HG02870 (cell line): ENCODE measurements around the gene FPR2.

Source experiments
- ATAC-seq: cut with Tn5 transposase; IDR thresholded peaks from one replicate; pipeline ENCODE4 v1.9.1; 2021; ENCODE audit warnings: mild to moderate bottlenecking, moderate library complexity; ENCODE audit not compliant: unreplicated experiment

The FPR2 gene

DNA sequence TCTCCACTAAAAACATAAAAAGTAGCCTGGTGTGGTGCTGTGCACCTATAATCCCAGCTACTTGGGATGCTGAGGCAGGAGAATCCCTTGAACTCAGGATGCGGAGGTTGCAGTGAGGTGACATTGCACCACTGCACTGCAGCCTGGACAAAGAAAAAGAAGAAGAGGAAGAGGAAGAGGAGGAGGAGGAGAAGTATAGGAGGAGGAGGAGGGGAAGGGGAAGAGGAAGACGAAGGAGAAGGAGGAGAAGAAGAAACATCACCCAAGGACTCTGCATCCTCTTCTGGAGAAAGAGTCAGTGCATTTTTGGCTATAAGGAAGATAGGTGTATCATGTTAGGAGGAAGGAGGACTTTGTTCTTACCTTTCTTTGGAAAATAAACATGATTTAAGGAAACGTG lies 21.0 kb downstream of the FPR2 start:
- no peak for ATAC-seq

DNA sequence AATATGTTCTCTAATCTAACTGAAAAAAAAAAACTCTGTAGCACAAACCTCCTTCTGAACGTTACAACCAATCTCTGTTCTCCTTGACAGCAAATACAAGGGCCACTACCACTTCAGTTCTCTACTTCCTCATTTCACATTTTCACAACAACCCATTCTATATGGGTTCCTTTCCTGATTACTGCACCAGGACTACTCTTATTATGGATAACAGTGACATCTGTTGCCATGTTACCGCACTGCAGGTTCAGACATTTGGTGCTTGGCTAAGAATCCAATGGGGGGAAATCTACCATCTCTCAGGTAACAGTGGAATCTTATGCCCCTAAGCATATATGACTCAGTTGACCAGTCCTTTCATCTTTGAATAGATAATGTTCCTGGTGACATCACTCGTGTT lies 22.4 kb downstream of the FPR2 start:
- ATAC-seq, result no peak

DNA sequence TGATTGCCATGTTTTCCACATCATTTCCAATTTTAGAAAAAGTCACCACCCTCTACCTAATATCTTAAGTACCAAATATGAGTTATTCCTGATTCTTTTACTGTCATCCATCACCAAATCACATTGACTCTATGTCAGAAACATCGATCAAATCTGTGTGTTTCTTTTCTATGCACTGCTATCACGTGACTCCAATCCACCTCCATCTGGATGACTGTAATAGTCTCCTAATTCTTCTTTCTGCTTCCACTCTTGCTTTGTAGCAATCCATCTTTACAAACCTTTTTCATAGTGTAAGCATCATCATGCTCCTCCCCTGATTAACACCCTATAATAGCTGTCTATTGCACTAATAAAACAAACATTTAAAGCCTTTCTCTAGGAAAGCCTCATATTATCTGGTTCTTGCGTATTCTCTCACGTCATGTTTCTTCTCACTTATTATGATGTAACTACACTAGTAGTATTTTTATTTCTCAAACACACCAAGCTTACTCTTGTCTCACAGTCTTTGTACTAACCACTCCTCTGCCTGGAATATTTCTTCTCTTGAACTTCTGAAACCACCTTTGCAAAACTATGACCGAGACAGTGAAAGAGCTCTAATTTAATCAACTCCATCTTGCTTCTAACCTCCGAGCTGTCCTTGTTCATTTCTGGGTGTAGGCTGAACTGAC lies 23.3 kb downstream of the FPR2 start:
- ATAC-seq, result no peak

DNA sequence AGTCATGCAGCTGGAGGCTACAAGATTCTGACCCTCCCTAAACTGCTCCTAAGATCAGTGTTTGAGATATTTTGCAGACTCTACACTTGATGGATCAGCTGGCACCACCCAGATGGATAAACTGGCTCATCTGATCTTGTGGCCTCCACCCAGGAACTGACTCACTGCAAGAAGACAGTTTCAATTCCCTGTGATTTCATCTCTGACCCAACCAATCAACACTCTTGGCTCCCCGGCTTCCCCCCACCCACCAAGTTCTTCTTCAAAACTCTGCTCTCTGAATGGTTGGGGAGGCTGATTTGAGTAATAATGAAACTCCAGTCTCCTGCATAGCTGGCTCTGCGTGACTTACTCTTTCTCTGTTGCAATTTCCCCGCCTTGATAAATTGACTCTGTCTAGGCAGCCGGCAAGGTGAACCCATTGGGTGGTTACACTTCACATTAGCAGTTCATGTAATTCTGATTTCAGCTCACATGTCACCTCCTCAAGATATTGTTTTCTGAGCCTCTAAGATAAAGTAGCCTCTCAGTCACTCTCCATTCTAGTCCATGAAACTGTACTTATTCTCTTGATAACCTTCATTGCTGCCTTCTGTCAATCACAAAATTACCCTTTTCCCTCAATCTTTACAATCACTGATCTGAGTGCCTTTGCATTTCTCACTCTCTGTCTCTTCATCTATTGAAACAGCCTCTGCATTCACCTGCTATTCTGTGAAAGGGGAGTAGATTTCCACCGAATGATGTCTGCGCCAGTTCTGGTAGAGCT lies 24.1 kb downstream of the FPR2 start:
- ATAC-seq, result no peak

DNA sequence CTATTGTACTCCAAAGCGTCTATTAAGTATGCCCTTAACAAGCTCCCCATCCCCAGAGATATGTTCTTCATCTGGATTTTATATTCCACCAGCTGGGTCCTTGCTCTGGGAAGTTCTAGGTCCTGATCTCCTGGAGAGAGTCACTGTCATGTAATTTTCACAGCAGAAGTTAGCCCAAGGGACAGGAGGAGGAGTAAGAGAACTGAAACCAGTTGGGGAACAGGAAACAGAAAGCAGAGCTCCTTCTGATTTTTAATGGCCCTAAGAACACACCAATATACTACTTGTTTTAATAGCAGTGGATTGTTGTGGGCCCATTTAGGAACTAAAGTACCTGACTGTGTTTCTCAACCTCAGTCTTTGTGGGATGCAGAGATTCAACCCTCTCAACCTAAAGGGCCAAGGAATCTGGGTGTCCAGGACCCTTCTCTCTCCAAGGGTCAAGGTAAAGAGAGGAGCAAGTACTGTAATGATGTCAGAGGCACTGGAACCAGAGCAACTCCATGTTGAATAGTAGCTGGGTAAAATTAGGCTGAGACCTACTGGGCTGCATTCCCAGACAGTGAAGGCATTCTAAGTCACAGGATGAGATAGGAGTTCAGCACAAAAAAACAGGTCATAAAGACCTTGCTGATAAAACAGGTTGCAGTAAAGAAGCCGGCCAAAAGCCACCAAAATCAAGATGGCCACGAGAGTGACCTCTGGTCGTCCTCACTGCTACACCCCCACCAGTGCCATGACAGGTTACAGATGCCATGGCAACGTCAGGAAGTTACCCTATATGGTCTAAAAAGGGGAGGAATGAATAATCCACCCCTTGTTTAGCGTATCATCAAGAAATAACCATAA lies 25.9 kb downstream of the FPR2 start:
- ATAC-seq, result no peak

DNA sequence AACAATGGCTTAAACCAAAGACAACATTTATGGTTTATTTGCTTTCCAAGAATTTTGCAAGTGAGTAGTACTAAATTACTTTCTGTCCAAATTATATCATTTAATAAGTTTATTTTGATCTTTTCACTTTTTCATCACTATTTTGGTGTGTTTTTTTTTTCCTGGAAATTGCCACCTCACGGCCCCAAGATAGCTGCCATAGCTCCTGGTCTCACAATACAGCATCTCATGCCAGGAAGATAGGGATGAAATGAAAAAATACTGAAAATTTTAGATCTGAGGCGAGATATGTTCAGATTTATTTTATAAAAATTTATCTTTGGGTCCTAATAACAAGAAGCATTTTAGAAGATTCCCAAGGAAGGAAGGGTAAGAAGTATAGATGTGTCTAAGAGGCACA lies 27.0 kb downstream of the FPR2 start:
- no peak for ATAC-seq

DNA sequence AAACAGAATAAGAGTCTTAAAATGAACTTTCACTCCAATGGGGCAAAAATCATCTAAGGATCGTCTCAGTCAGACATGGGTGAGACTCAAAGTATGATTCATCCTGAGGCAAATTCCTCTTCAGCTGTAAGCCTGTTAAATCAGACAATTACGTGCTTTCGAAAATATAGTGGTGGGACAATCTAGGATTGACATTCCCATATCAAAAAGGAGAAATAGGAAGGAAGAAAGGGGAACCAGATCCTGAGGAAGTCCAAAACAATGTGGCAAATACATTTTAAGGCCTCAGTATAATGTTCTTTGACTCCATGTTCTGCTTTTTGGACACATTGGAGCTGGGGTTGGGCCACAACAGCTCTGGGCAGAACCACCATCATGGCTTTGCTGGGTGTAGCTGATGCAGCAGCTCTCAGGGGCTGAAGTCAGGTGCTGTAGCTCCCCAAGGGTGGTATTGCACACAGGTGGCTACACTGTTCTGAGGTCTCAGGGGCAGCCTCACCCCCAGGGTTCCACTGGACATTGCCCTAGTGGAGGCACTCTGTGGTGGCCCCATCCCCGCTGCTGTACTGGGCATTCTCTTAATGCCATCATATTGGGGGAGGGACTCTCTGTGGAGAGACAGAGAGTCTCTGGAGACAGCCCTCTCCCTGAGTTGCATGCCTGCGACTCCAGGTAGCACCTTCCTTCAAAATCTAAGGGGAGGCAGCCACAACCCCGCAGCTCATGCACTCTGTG lies 28.2 kb downstream of the FPR2 start:
- ATAC-seq, result no peak

DNA sequence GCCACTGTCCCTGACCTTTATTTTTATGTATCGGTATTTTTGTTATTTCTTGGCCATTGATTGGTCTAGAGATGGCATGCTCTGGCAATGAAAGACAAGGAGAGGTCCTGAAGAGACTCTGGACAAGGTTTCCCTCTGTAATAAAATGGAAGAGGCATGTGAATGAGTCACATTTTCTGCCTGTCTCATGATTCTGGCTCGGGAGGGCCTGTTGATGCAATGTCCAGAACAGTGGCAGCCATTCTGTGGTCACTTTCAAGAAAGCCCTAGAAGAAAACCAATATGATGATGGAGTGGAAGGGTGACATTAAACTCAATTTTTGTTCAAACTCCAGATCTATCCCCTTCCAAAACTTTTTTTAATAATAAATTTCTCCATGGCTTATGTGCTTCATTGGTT lies 32.0 kb downstream of the FPR2 start:
- no peak for ATAC-seq

DNA sequence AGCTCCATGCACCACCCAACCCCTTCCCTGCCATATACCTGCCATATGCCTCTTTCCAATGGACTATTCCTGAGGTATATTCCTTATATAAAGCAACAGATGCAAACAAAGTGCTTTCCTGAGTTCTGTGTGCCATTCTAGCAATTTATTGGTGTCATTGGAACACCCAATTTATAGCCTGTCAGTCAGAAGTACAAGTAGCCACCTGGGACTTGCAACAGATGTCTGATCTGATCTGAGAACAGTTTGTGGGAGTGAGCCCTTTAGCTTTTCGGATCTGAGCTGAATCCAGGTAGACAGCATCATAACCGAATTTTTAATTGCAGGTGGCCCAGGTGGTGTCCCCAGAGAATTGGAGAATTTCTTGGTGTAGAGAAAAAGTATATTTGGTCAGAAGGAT lies 33.0 kb downstream of the FPR2 start:
- no peak for ATAC-seq

DNA sequence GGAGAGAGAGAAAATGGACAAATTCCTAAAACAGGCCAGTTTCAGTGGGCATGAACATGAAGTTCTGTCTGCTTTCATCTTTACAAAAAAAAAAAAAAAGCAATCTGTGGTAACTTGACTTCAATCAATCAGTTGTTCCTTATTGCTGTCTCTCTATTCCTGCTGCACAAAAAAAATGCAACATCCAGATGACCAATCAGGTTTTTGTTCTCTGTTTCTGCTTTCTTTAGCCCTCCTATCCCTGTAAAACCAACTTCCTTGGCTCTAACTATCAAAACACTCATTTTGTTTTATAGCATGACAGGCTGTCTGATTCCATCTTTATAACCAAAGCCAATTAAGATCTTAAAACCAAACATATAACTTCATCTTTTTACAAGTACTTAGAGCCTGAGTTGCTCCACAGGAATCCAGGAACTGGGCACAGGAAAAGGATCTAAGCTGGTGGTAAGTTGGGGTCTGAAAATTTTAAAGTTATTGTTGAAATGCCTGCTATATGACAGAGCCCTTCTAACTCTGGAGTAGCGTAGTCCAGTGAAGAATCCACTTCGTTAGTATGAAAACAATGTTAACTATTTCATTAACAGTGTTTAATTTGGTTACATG lies 34.0 kb downstream of the FPR2 start, which contains the start of gene FPR3:
Gene FPR3 (plus strand): TSS at position 273 of the 606 bp plus-strand sequence. CDS start 28,592 bp downstream, outside the sequence.
- ATAC-seq, result no peak

DNA sequence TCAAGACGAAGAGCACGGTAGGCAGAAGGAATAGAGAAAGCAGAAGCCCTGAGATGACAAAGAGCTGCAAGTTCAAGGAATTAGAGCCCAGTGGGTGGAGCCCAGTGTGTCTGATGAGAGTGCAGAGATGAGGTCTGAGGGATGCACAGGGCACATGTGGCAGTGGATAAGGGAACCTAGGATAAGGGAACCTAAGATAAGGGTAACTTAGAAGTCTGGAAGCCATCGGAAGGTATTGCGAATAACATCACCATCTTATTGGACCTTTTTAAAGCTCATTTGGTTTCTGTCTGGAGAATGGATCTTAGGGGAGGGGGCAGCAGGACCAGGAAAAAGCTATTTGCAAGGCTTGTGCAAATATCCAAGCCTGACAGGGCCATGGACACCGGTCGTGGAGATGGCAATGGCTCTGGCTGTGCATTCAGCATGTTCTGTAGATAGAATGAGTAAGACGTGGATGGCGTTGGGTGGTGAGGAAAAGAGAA lies 35.3 kb downstream of the FPR2 start:
- no peak for ATAC-seq

DNA sequence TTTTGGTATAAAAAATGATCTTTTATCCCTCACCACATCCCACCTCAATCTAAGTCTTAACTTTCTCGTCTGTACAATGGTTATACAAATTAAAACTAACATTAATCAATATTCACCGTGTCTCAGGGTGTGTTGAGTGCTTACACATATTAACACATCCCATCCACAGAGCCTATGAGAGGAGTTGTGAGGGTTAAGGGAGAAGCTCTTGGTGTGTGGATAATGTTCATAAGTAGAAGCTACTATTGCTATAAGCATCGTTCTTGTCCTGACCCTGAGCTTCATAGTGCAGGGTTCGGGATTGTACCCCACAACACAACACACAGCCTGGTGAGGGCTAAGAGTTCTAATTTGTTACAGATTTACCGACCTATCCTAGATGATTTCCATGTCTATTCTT lies 36.5 kb downstream of the FPR2 start:
- ATAC-seq, result no peak

DNA sequence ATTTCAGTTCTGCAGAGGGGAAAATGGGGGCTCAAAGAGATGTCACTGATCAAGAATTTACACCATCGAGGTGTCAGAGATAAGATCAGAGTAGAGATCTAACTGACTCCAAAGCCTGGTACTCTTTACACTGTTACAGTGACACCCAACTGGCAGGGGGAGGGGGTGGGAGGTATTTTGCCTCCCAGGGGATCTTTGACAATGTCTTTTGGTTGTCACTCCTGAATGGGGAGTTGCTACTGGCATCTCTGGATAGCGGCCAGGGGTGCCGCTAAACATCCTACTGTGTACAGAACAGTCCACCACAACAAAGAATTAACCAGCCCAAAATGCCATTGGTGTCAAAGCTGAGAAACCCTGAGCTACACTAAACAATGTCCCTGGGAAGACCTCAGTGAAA lies 37.1 kb downstream of the FPR2 start:
- no peak for ATAC-seq

DNA sequence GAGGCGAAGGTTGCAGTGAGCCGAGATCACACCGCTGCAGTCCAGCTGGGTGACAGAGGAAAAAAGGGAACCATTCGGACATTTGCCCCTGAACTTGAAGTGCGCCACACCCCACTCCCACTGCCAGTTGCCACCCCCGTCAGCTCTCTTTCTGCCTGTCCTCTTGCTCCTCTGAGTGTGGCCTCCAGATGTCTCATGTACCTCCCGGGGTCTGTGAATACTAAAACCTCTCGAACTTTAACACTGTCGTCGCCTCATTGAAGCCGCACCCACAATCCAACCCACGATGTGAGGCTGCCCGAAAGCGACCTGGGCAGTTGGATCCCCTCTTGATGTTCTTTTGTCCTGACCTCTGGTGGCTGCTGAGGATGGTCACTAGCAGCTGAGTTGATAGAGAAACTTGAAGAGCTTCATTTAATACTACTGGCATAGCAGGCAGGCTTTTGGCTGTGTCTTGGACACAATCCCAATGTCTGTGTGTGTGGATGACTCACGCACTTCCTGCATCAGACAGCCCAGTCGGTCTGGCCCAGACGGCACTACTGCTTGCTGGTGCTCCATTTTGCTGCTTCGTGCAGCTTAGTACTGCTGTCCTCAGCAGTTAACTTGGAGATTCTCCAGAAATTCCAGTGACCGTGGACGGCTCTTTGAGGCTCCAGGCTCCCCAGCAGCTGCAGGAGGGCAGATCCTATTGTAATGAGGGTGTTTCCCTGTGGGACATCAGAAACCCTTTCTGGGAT lies 38.2 kb downstream of the FPR2 start:
- ATAC-seq, result no peak

DNA sequence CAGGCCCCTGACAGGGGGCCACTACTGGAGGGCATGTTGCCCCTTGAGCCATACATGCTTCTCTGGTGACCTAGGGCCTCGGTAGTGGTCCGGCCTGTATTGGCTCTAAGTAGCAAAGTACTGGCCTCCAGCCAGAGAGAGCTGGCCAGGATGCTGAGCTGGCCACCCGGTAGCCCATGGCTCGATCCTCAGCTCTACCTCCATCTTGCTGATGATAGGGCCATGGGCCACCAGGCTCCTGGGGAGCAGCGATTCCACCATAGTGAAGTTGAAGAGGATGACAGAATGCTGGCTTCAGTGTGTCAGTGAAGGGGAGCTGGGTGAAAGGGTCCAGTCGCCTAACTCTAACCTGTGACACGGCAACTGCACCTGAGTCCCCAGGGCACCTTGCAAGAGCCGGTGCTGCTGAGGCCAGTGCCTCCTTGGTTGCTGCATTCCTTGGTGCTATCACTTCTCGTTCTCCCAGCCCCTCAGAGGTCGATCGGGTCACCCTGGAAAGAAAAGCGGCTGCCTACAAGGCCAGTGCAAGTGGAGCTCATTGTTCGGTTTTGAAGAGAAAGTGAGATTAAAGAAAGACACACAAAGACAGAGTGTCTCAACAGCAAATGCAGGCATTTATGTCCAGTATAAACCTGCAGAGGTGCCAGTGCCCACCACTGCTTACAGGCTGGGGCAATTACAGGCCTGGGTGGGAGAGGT lies 38.9 kb downstream of the FPR2 start:
- ATAC-seq, result no peak

DNA sequence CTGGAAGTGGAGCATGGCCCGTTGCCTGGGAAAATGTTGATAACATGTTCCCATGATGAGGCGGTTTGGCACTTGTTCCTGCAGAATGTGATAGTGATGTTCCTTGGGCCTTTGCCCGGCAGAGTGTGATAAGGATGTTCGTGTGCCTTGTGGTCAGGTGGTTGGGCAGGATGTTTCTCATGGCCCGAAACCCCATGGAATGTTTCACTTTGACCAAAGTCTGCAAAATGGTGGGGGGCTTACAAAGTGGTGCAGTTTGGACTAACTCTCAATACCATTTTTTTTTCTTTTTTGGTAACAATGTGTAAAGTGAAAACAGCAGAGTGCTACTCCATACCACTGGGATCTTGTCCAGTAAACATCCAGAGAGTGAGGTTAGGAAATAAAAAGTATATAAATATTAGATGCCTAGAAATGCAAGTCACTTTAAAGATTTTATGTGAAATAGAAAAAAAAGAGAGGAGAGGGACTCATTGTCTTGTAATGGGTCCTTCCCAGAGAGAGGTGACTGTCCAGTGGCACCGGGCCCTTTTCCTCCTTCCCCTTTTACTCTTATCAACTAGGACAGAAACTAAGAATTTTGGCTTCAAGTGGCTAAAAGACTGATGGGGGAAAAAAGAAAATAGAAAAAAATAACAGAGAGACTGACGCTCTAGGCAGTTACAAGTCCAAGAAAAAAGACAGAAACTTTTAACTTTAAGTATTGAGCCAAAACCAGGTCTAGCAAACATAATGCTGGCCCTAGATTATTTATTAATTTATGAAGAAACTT lies 39.7 kb downstream of the FPR2 start:
- ATAC-seq, result no peak

DNA sequence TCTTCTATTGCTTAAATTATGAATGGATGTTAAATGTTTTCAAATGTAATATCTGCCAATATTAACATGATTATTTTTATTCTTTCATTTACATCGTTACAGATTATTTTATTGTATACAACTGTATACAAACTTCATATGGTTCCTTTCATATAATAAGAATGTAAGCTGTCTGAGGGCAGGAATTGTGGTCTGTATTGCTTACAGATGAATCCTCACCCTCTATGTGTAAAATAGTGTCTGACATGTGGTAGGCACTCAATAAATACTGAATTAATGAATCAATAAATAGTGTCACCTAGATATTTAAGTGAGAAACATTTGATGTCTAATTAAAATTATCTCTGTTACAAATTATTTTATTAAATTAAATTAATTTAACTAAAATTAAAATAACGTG lies 41.8 kb downstream of the FPR2 start:
- ATAC-seq, result no peak

DNA sequence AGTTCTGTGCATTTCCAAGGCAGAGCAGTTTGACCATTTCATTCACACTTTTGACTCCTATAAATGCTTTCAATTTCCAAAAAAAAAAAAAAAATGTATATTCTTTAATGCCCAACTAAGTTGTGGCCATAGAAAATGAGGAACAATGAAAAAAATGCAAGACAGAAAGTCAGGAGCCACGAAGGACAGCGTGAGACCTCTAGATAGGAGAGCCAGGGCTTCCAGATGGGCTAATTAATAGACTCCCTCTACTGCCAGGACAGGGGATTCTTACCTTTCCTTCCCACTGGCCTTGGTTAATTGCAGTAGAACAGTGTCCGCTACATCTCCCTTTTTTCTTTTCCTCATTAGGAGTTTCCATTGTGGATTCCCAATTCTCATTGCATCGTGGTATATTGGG lies 42.5 kb downstream of the FPR2 start:
- no peak for ATAC-seq
